ENCODE measurements around the gene RNF43.
A peak's percentile ranks its signal among the peaks of the same experiment; 100 is the strongest.

The RNF43 gene

GRCh38 chr17:58371300-58371950 is 45.9 kb downstream of the RNF43 start:
- Mint-ChIP-seq H3K36me3 (ENCODE audit: low read depth) (peaks cover 8% of the 10 kb centered on the region), H3K4me3 (no peak overlapping the region), H3K9me3 (no peaks in the 10 kb centered on the region), H3K4me1 (ENCODE audit: low read depth) (peaks cover 26% of the 10 kb centered on the region), H3K27ac (peak overlapping the region; percentile 7), H3K27me3 (ENCODE audit: low read depth) (no peaks in the 10 kb centered on the region)
- DNase-seq (ENCODE audit: low spot score) = no peak

- no peak overlapping the region for H3K4me3 Mint-ChIP-seq
- no peak for DNase-seq (ENCODE audit: low spot score)
- no peak overlapping the region for H3K27ac Mint-ChIP-seq
- H3K9me3 Mint-ChIP-seq = no peaks in the 10 kb centered on the region
- H3K27me3 Mint-ChIP-seq (ENCODE audit: low read depth) = no peaks in the 10 kb centered on the region
- H3K36me3 Mint-ChIP-seq (ENCODE audit: low read depth) = peaks cover 8% of the 10 kb centered on the region
- peaks cover 26% of the 10 kb centered on the region for H3K4me1 Mint-ChIP-seq (ENCODE audit: low read depth)
Observed at GRCh38 chr17:58370716-58371115, 46.6 kb downstream of the RNF43 start.

GRCh38 chr17:58370309-58370708 is 47.0 kb downstream of the RNF43 start:
- Mint-ChIP-seq H3K27ac (no peak overlapping the region), H3K4me1 (ENCODE audit: low read depth) (peaks cover 23% of the 10 kb centered on the region), H3K36me3 (ENCODE audit: low read depth) (peaks cover 8% of the 10 kb centered on the region), H3K9me3 (no peaks in the 10 kb centered on the region), H3K4me3 (no peak overlapping the region), H3K27me3 (ENCODE audit: low read depth) (no peaks in the 10 kb centered on the region)
- DNase-seq (ENCODE audit: low spot score) = no peak

GRCh38 chr17:58369214-58370031 is 47.9 kb downstream of the RNF43 start:
- DNase-seq (ENCODE audit: low spot score) = no peak
- peaks cover 8% of the 10 kb centered on the region for H3K36me3 Mint-ChIP-seq (ENCODE audit: low read depth)
- peaks cover 23% of the 10 kb centered on the region for H3K4me1 Mint-ChIP-seq (ENCODE audit: low read depth)
- no peaks in the 10 kb centered on the region for H3K27me3 Mint-ChIP-seq (ENCODE audit: low read depth)
- H3K9me3 Mint-ChIP-seq = no peaks in the 10 kb centered on the region
- H3K4me3 Mint-ChIP-seq = no peak overlapping the region
- peak overlapping the region; percentile 12 for H3K27ac Mint-ChIP-seq

- H3K4me1 Mint-ChIP-seq (ENCODE audit: low read depth) = peaks cover 23% of the 10 kb centered on the region
- no peak overlapping the region for H3K27ac Mint-ChIP-seq
- H3K4me3 Mint-ChIP-seq = no peak overlapping the region
Observed at GRCh38 chr17:58368860-58369213, 48.5 kb downstream of the RNF43 start.

More at GRCh38 chr17:58368860-58369213, 48.5 kb downstream of the RNF43 start:
- H3K36me3 Mint-ChIP-seq (ENCODE audit: low read depth) = peaks cover 8% of the 10 kb centered on the region
- no peak for DNase-seq (ENCODE audit: low spot score)
- no peaks in the 10 kb centered on the region for H3K27me3 Mint-ChIP-seq (ENCODE audit: low read depth)
- H3K9me3 Mint-ChIP-seq = no peaks in the 10 kb centered on the region

All from T-helper 2 cell treated with Interferon-gamma antibody and Interleukin-4, amounts not matched to agents 5 μg/mL and 100 μg/mL, for 36 hours (primary cell).